Activated B cell treated with CpG ODN at 0.5 μM for 24 hours (primary cell): ENCODE results near the gene AARS2. TPM values are rescaled to one million over a fixed set of nuclear protein-coding genes. Genes with fewer than 3 reads are reported as not detected.

Experiments
- ATAC-seq: fragments of 200-7000 bp; cut with Tn5 transposase; one replicate; pipeline ENCODE4 v1.10.0; 2021; ENCODE audit warnings: low read depth, mild to moderate bottlenecking, moderate library complexity
- CTCF ChIA-PET: fragments of 350-600 bp; sonication (Branson Sonifier 250); formaldehyde crosslinking; loops from one replicate; lab custom pipeline; 2021; ENCODE audit warnings: antibody characterized with exemption; lab: Charles Lee
- POLR2A ChIA-PET: fragments of 350-600 bp; sonication (Branson Sonifier 250); formaldehyde crosslinking; loops from one replicate; lab custom pipeline; 2021; ENCODE audit warnings: antibody characterized with exemption; lab: Charles Lee
- DNase-seq: peaks from one replicate; pipeline ENCODE4 v3.0.0; 2022
- H3K27ac Mint-ChIP-seq: one replicate; pipeline ENCODE4 v1.8.0; 2020; ENCODE audit warnings: mixed read lengths
- H3K27me3 Mint-ChIP-seq: one replicate; pipeline ENCODE4 v1.8.0; 2021; ENCODE audit warnings: mixed read lengths
- H3K36me3 Mint-ChIP-seq: one replicate; pipeline ENCODE4 v1.8.0; 2021; ENCODE audit warnings: low read depth, mixed read lengths
- H3K4me1 Mint-ChIP-seq: one replicate; pipeline ENCODE4 v1.8.0; 2021; ENCODE audit warnings: mixed read lengths
- H3K4me3 Mint-ChIP-seq: one replicate; pipeline ENCODE4 v1.8.0; 2020; ENCODE audit warnings: mild to moderate bottlenecking, mixed read lengths
- H3K9me3 Mint-ChIP-seq: one replicate; pipeline ENCODE4 v1.8.0; 2020; ENCODE audit warnings: mixed read lengths
- intact Hi-C: fragments of 100-400 bp; cut with micrococcal nuclease; formaldehyde crosslinking; loops from one replicate; pipeline ENCODE4 v1.15.1; 2024
- total RNA-seq: library from RNA; stranded (reverse); gene quantifications from 2 replicates; pipeline ENCODE4 v1.2.3, GENCODE V29; 2022
- TF ChIP-seq, protein P1 (sequence below): fragments of 200-600 bp; IDR thresholded peaks from one replicate; pipeline ENCODE4 v1.8.0; 2022; ENCODE audit warnings: antibody characterized with exemption, mild to moderate bottlenecking

Gene AARS2
- total RNA-seq, 1 donor from 2014 or later: 22.4 TPM

DNA sequence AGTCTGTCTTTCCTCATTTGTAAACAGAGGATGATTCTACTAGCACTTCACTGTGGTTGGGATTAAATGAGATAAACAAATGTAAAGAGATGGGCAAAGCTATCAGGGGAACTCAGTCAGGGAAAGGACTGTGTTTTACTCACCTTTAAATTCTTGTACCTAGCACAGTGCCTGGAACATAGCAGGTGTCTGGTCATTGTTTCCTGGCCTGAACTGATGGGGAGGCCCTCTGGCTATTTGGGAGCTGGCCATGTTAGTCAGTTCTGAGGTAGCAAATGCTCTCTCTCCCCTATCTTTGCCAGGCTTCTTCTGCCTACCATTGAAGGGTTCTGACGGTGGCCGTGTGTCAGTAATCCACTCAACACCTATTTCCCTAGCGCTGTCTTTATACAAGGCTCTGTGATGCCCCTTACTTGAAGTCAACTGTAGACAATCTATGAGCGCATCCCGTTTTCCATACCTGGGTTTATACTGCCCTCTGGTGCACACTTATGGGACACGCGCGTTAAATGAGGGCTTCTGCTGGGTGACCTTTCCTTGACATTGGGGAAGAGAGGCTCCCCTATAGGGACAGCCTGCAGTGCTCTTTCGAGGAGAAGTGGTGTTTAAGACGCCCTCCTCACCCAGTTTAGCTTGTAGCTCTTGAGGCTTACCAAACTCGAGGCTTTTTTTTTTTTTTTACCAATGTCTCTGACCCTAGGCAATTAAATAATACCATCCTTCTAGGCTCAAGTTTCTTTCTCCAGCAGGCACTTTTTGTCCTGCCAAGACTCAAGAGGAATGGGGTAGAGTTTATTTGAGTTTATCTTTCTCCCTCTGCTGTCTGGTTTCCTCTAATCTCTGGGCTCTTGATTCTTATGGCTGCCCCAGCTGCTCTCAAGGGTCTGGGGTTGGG lies 25.3 kb upstream of the AARS2 start:
- POLR2A ChIA-PET: interaction anchor here (1.0 to 1.1 kb wide), 3 partner anchors 49 to 91 kb away, joined by 3 to 4 read pairs (median 3); partner anchors contain the start of genes CDC5L, HSP90AB1 and SLC35B2
- peak; percentile 94 for ATAC-seq
- H3K27ac Mint-ChIP-seq: no peak overlapping the region
- DNase-seq: peak; percentile 36
- CTCF ChIA-PET: interaction anchor here (0.9 to 5.2 kb wide), 8 partner anchors 8 to 242 kb away, joined by 3 to 39 read pairs (median 4); partner anchors contain the start of gene CDC5L
- TF ChIP-seq, protein P1, sequence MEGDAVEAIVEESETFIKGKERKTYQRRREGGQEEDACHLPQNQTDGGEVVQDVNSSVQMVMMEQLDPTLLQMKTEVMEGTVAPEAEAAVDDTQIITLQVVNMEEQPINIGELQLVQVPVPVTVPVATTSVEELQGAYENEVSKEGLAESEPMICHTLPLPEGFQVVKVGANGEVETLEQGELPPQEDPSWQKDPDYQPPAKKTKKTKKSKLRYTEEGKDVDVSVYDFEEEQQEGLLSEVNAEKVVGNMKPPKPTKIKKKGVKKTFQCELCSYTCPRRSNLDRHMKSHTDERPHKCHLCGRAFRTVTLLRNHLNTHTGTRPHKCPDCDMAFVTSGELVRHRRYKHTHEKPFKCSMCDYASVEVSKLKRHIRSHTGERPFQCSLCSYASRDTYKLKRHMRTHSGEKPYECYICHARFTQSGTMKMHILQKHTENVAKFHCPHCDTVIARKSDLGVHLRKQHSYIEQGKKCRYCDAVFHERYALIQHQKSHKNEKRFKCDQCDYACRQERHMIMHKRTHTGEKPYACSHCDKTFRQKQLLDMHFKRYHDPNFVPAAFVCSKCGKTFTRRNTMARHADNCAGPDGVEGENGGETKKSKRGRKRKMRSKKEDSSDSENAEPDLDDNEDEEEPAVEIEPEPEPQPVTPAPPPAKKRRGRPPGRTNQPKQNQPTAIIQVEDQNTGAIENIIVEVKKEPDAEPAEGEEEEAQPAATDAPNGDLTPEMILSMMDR: peak; percentile 58
- no peaks in the 10 kb centered on the region for H3K36me3 Mint-ChIP-seq
- H3K4me1 Mint-ChIP-seq: no peaks in the 10 kb centered on the region
- H3K9me3 Mint-ChIP-seq: no peaks in the 10 kb centered on the region
- peaks cover 22% of the 10 kb centered on the region for H3K27me3 Mint-ChIP-seq
- intact Hi-C loops: loop anchor here (1.0 to 5.0 kb wide), 6 partner anchors 70 to 566 kb away; partner anchors contain the start of genes SLC29A1 and VEGFA
- no peak overlapping the region for H3K4me3 Mint-ChIP-seq

DNA sequence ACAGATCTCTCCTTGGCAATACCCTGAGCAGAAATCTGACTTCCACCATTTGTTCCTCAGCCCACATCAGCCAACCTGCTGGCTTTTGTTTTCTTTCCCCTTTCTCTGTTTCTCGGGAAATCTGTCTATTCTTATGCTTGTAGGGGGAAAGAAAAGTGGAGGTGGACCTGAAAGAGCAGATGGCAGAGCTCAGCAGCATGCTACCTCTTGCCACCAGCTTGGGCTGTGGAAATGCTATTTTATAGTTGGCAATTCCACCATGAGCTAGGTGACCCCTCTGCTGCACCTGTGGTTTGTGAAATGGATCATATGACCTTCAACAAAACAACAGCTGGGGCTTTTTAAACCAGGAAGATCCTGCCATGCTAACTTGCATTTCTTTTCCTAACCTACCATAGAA lies 22.5 kb upstream of the AARS2 start:
- CTCF ChIA-PET: interaction anchor here (0.9 to 5.2 kb wide), 4 partner anchors 34 to 166 kb away, joined by 3 to 39 read pairs (median 3); no protein-coding TSS in a partner anchor
- no peak for ATAC-seq
- intact Hi-C loops: loop anchor here (5.0 kb wide), 2 partner anchors 113 to 563 kb away; partner anchors contain the start of genes SLC29A1 and VEGFA
- Mint-ChIP-seq H3K27me3 (peaks cover 8% of the 10 kb centered on the region), H3K9me3 (no peaks in the 10 kb centered on the region), H3K27ac (no peak overlapping the region), H3K4me1 (no peaks in the 10 kb centered on the region), H3K36me3 (no peaks in the 10 kb centered on the region), H3K4me3 (no peak overlapping the region)
- TF ChIP-seq, protein P1: no peak
- POLR2A ChIA-PET: no interaction called here
- DNase-seq: no peak

DNA sequence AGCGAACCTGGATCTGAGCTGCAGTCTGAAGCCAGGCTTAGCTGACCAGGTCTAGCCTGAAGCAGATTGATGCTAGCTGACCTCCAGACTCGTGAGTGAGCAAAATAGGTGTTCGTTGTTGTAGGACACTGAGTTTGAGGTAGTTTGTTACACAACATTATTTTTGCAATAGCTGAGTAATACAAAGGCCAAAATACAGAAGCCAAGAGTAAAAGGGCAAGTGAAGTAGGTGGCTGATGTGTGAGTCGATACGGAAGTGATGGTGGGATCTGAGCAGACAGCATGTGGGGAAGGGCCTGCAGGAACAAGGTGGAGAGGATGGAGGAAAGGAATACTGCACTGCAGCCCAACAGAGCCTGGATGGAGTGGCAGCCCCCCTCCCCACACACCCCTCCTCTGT lies 20.8 kb upstream of the AARS2 start:
- POLR2A ChIA-PET: interaction anchor here (1.1 kb wide), 1 partner anchor 87 kb away, joined by 3 read pairs; the partner anchor contains the start of gene HSP90AB1
- TF ChIP-seq, protein P1: no peak
- CTCF ChIA-PET: interaction anchor here (1.1 kb wide), 1 partner anchor 29 kb away, joined by 3 read pairs; no protein-coding TSS in a partner anchor
- intact Hi-C loops: no loop called here
- ATAC-seq (no peak), DNase-seq (no peak)
- no peaks in the 10 kb centered on the region for H3K4me1 Mint-ChIP-seq
- no peak overlapping the region for H3K4me3 Mint-ChIP-seq
- H3K9me3 Mint-ChIP-seq: no peaks in the 10 kb centered on the region
- no peaks in the 10 kb centered on the region for H3K36me3 Mint-ChIP-seq
- H3K27ac Mint-ChIP-seq: no peak overlapping the region
- H3K27me3 Mint-ChIP-seq: peaks cover 16% of the 10 kb centered on the region

DNA sequence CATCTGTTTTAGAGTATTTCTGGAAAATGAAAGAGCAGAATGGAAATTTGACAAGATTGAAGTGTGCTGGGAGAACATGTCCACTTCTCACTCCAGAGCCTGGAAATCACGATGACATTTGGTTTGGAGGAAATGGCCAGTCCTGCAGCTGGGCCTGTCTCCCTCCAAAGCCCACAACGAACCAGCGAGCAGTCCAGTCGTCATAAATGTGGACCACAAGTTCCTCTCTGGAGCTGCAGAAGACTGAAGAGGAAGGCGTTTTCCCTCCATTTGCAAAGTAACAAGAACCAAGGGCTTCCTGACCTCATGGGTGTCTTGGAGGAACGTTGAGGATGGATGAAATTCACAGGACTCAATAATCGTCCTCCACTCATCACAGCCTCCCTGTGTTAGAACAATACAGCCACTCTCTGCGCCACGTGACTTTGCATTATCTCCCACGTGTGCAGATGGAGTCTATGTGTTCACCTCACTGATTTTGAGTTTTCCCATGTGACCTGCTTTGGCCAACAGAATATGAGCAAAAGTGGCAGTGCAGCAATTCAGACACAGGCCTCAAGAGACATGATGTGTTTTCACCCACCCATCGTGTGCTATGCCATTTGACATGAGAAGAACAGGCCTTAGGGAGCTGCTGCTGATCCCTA lies 20.2 kb upstream of the AARS2 start:
- intact Hi-C loops: no loop called here
- no peaks in the 10 kb centered on the region for H3K36me3 Mint-ChIP-seq
- no peak overlapping the region for H3K4me3 Mint-ChIP-seq
- no peak for DNase-seq
- H3K27ac Mint-ChIP-seq: no peak overlapping the region
- H3K4me1 Mint-ChIP-seq: no peaks in the 10 kb centered on the region
- ChIA-PET POLR2A (no interaction called here), CTCF (interaction anchor here (1.1 kb wide), 1 partner anchor 29 kb away, joined by 3 read pairs; no protein-coding TSS in a partner anchor)
- H3K27me3 Mint-ChIP-seq: peaks cover 19% of the 10 kb centered on the region
- H3K9me3 Mint-ChIP-seq: no peaks in the 10 kb centered on the region
- TF ChIP-seq, protein P1: no peak
- ATAC-seq: no peak
